ENCODE data around the gene SGO2.

The SGO2 gene

GRCh38 chr2:200631287-200631686 lies 105.3 kb downstream of the SGO2 start:
- no peak for TF ChIP-seq EZH2phosphoT487 (IDR thresholded peaks at IDR 0.05; ENCODE audit: low read length)
- TF ChIP-seq, protein P1, sequence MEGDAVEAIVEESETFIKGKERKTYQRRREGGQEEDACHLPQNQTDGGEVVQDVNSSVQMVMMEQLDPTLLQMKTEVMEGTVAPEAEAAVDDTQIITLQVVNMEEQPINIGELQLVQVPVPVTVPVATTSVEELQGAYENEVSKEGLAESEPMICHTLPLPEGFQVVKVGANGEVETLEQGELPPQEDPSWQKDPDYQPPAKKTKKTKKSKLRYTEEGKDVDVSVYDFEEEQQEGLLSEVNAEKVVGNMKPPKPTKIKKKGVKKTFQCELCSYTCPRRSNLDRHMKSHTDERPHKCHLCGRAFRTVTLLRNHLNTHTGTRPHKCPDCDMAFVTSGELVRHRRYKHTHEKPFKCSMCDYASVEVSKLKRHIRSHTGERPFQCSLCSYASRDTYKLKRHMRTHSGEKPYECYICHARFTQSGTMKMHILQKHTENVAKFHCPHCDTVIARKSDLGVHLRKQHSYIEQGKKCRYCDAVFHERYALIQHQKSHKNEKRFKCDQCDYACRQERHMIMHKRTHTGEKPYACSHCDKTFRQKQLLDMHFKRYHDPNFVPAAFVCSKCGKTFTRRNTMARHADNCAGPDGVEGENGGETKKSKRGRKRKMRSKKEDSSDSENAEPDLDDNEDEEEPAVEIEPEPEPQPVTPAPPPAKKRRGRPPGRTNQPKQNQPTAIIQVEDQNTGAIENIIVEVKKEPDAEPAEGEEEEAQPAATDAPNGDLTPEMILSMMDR (IDR thresholded peaks at IDR 0.05; ENCODE audit: low read length), result no peak
- TF ChIP-seq EZH2 (optimal IDR thresholded peaks at IDR 0.05; ENCODE audit: low read depth, low read length), result no peak
- no peaks in the 10 kb centered on the region for H3K9me3 ChIP-seq (replicated peaks; ENCODE audit: insufficient read depth, low read length)
- no peaks in the 10 kb centered on the region for H3K79me2 ChIP-seq (ENCODE audit: low read length)
- no peak for DNase-seq
- no peaks in the 10 kb centered on the region for H3K9me2 ChIP-seq (replicated peaks; ENCODE audit: insufficient read depth, low read length)
- no peak overlapping the region for H3K9ac ChIP-seq (ENCODE audit: low read length)
- H4K20me1 ChIP-seq (ENCODE audit: insufficient read depth, low read length), result no peaks in the 10 kb centered on the region
- no peak overlapping the region for H2AFZ ChIP-seq (ENCODE audit: low read length)
- no peak overlapping the region for H3K4me3 ChIP-seq (ENCODE audit: low read length)
- H3K27me3 ChIP-seq (replicated peaks; ENCODE audit: insufficient read depth, low read length), result no peaks in the 10 kb centered on the region
- H3K4me1 ChIP-seq (ENCODE audit: low read length), result no peaks in the 10 kb centered on the region
- H3K4me2 ChIP-seq (ENCODE audit: low read depth, low read length), result no peak overlapping the region
- H3K27ac ChIP-seq (ENCODE audit: low read length), result no peak overlapping the region
- H3K36me3 ChIP-seq (replicated peaks; ENCODE audit: insufficient read depth, low read length), result no peaks in the 10 kb centered on the region
- no peaks in the 10 kb centered on the region for H3F3A ChIP-seq (ENCODE audit: insufficient read depth, low read length)

Data from MM.1S (cell line).